K562 (cell line): ENCODE results near the gene MAD1L1. TPM values are rescaled to one million over a fixed set of nuclear protein-coding genes. Genes with fewer than 3 reads are reported as not detected.

Source experiments
- ATAC-seq: fragments of 200-7000 bp; cut with Tn5 transposase; 3 replicates; pipeline ENCODE4 v1.9.1; 2020; ENCODE audit warnings: moderate library complexity
- BruUV-seq: library from RNA; stranded (reverse); fragments of 400-500 nt; replicated peaks from 2 replicates; lab custom pipeline; 2021; lab: Mats Ljungman, UMichigan
- CTCF ChIA-PET: fragments of 300-600 bp; formaldehyde crosslinking; extraction: SDS; loops from one replicate; lab custom pipeline; 2021; ENCODE audit warnings: low intra/inter-chr PET ratio; lab: Yijun Ruan, JAX
- POLR2A ChIA-PET: fragments of 300-600, 350-650 bp; sonication (Branson Sonifier 250); formaldehyde crosslinking; extraction: SDS; loops from one replicate; lab custom pipeline; 2021; ENCODE audit warnings: antibody characterized with exemption, inconsistent platforms; lab: Yijun Ruan, JAX
- DNase-seq, 4 experiments: peaks; one replicate each; pipeline versions ENCODE4 v3.0.0 to v3.0.0-alpha.2; 2011 to 2018; ENCODE audit warnings: low spot score in 3 of 4, mixed read lengths in 3 of 4; ENCODE audit errors: extremely low read depth in 1 of 4
- FAIRE-seq: peaks from 2 replicates; lab custom pipeline; 2011; peaks lifted over from hg19 to GRCh38; lab: Jason Lieb, UNC
- H2AFZ ChIP-seq: 2 replicates; pipeline ENCODE4 v1.6.0; 2011; ENCODE audit warnings: low read depth, low read length, control low read depth, inconsistent platforms
- H3K27ac ChIP-seq: fragments of 200-600 bp; 3 replicates; pipeline ENCODE4 v1.8.0; 2011; ENCODE audit warnings: low read depth, mild to moderate bottlenecking, control low read depth, inconsistent platforms, low read length, moderate library complexity, mixed read lengths; ENCODE audit errors: extremely low read depth
- H3K27me3 ChIP-seq, 2 experiments: fragments of 300-600 bp in 1 of 2; 2 replicates in 1 of 2; 3 replicates in 1 of 2; pipeline versions ENCODE4 v1.6.0 to v1.8.0; 2011; ENCODE audit warnings: inconsistent platforms in 2 of 2, low read length in 2 of 2, mild to moderate bottlenecking in 1 of 2, mixed read lengths in 1 of 2, moderate library complexity in 1 of 2; ENCODE audit not compliant: control insufficient read depth in 2 of 2, insufficient read depth in 2 of 2
- H3K36me3 ChIP-seq: fragments of 300-600 bp; 3 replicates; pipeline ENCODE4 v1.8.0; 2011; ENCODE audit warnings: mild to moderate bottlenecking, low read length, inconsistent platforms; ENCODE audit not compliant: control insufficient read depth, insufficient read depth
- H3K4me1 ChIP-seq, 2 experiments: fragments of 200-600 bp in 1 of 2; replicated peaks in 1 of 2; 2 replicates in 1 of 2; 3 replicates in 1 of 2; pipeline versions ENCODE4 v1.5.1 to v1.8.0; 2011; ENCODE audit warnings: inconsistent platforms in 2 of 2, low read length in 2 of 2, mild to moderate bottlenecking in 1 of 2, mixed read lengths in 1 of 2, moderate library complexity in 1 of 2; ENCODE audit not compliant: control insufficient read depth in 2 of 2, insufficient read depth in 2 of 2
- H3K4me2 ChIP-seq: 2 replicates; pipeline ENCODE4 v1.6.1; 2011; ENCODE audit warnings: low read length, control low read depth, inconsistent platforms, mixed read lengths; ENCODE audit not compliant: insufficient read depth
- H3K4me3 ChIP-seq: fragments of 200-600 bp; sonication (generic), shearing (Covaris generic); 2 replicates; pipeline ENCODE4 v1.5.1; 2016; ENCODE audit warnings: control low read depth, inconsistent platforms
- H3K79me2 ChIP-seq: fragments of 200-600 bp; 3 replicates; pipeline ENCODE4 v1.8.0; 2011; ENCODE audit warnings: low read length, inconsistent platforms; ENCODE audit not compliant: control insufficient read depth, insufficient read depth
- H3K9ac ChIP-seq, 2 experiments: 2 replicates each; pipeline versions ENCODE4 v1.6.0 to v1.6.1; 2011; ENCODE audit warnings: low read depth in 2 of 2, low read length in 2 of 2, control low read depth in 1 of 2, inconsistent platforms in 1 of 2, mild to moderate bottlenecking in 1 of 2, mixed read lengths in 1 of 2; ENCODE audit not compliant: insufficient read depth in 1 of 2
- H3K9me1 ChIP-seq: one replicate; pipeline ENCODE4 v1.6.0; 2011; ENCODE audit warnings: inconsistent platforms, mild to moderate bottlenecking, low read length, moderate library complexity; ENCODE audit not compliant: control insufficient read depth, insufficient read depth
- H3K9me3 ChIP-seq: replicated peaks from 2 replicates; pipeline ENCODE4 v1.5.1; 2011; ENCODE audit warnings: low read depth, low read length, inconsistent platforms; ENCODE audit not compliant: control insufficient read depth, insufficient read depth
- H4K20me1 ChIP-seq: replicated peaks from 2 replicates; pipeline ENCODE4 v1.6.1; 2011; ENCODE audit warnings: low read length, inconsistent platforms, mixed read lengths; ENCODE audit not compliant: control insufficient read depth, insufficient read depth
- ARID3A ChIP-seq: IDR thresholded peaks from 2 replicates; pipeline ENCODE4 v1.6.1; 2012; ENCODE audit warnings: low read depth, low read length, improper control_type of control experiment, borderline replicate concordance
- ATF4 ChIP-seq: fragments of 450-650 bp; formaldehyde crosslinking; IDR thresholded peaks from 2 replicates; pipeline ENCODE4 v1.4.0; 2022; ENCODE audit warnings: mild to moderate bottlenecking, moderate library complexity
- BCL6 ChIP-seq: fragments of 250-450 bp; sonication (Bioruptor Pico); IDR thresholded peaks from 2 replicates; pipeline ENCODE4 v1.4.0; 2020
- BCOR ChIP-seq: fragments of 450-650 bp; IDR thresholded peaks from 2 replicates; pipeline ENCODE4 v1.6.1; 2016
- DIDO1 ChIP-seq: fragments of 450-650 bp; IDR thresholded peaks from 2 replicates; pipeline ENCODE4 v1.6.1; 2016; ENCODE audit warnings: low read depth, missing biosample characterization, missing genetic modification characterization
- IFI16 ChIP-seq: fragments of 250-450 bp; sonication (Bioruptor Pico); IDR thresholded peaks from 2 replicates; pipeline ENCODE4 v2.1.2; 2022; ENCODE audit warnings: mild to moderate bottlenecking, inconsistent platforms
- KLF13 ChIP-seq: fragments of 450-650 bp; IDR thresholded peaks from 2 replicates; pipeline ENCODE4 v1.6.1; 2016; ENCODE audit warnings: missing genetic modification characterization, low read depth, mild to moderate bottlenecking, missing compliant biosample characterization, moderate library complexity, borderline replicate concordance
- MEIS2 ChIP-seq: fragments of 450-650 bp; IDR thresholded peaks from 2 replicates; pipeline ENCODE4 v1.6.1; 2014; ENCODE audit warnings: mild to moderate bottlenecking; ENCODE audit not compliant: partially characterized antibody
- NELFE ChIP-seq: IDR thresholded peaks from 2 replicates; pipeline ENCODE4 v1.6.1; 2011; ENCODE audit warnings: mild to moderate bottlenecking; ENCODE audit not compliant: insufficient read depth, insufficient read length
- PHF20 ChIP-seq: fragments of 450-650 bp; IDR thresholded peaks from 2 replicates; pipeline ENCODE4 v1.6.1; 2018; ENCODE audit not compliant: partially characterized antibody
- PPARD ChIP-seq: fragments of 250-450 bp; sonication (Bioruptor Pico); IDR thresholded peaks from 2 replicates; pipeline ENCODE4 v1.8.0; 2022; ENCODE audit warnings: inconsistent platforms, mild to moderate bottlenecking, moderate library complexity
- RFX1 ChIP-seq: fragments of 450-650 bp; IDR thresholded peaks from 2 replicates; pipeline ENCODE4 v1.6.1; 2016; ENCODE audit warnings: mild to moderate bottlenecking, moderate library complexity
- ZBED1 ChIP-seq: IDR thresholded peaks from 2 replicates; pipeline ENCODE4 v1.6.1; 2014
- ZNF408 ChIP-seq: fragments of 250-450 bp; sonication (Bioruptor Pico); IDR thresholded peaks from 2 replicates; pipeline ENCODE4 v1.4.0; 2020; ENCODE audit warnings: low read depth, mild to moderate bottlenecking, moderate library complexity
- ZNF41 ChIP-seq: fragments of 250-450 bp; sonication (Bioruptor Pico); conservative IDR thresholded peaks from 2 replicates; pipeline ENCODE4 v1.4.0; 2020; ENCODE audit warnings: mild to moderate bottlenecking
- WGBS: fragments of 100-300 bp; shearing (Covaris generic); methylation state at CpG from one replicate; pipeline ENCODE4 v1.1.6; 2016; ENCODE audit warnings: low coverage, mixed read lengths; ENCODE audit not compliant: insufficient coverage; ENCODE audit errors: missing lambda C conversion rate; 5-methylcytosine and 5-hydroxymethylcytosine counted together
- in situ Hi-C: fragments of 300-500 bp; cut with MboI; formaldehyde crosslinking; loops from 4 replicates; pipeline ENCODE4 v1.15.0; 2018; ENCODE audit warnings: inconsistent platforms, mixed read lengths
- intact Hi-C: fragments of 100-400 bp; cut with micrococcal nuclease; formaldehyde crosslinking; loops from 2 replicates; pipeline ENCODE4 v1.14.2; 2022
- polyA plus RNA-seq, 8 experiments: library from polyadenylated mRNA; depleted of rRNA in 4 of 8; stranded (reverse) in 5 of 8; unstranded in 3 of 8; fragments of >200 nt; fragmentation: Nextera tagmentation in 2 of 8; fragmentation: Illumina TruSeq in 1 of 8; extraction: Ambion mirVana in 2 of 8; extraction: Trizol in 1 of 8; gene quantifications; 2 replicates each; pipeline versions ENCODE4 v1.2.1 to v1.2.3, GENCODE V29; 2011 to 2014; ENCODE audit warnings: inconsistent platforms in 1 of 8, missing spikeins in 1 of 8
- total RNA-seq, 7 experiments: library from RNA; depleted of rRNA in 6 of 7; stranded (reverse); fragments of >200 nt in 6 of 7; fragmentation: Illumina TruSeq in 2 of 7; extraction: Trizol in 2 of 7; gene quantifications; 2 replicates each; pipeline versions ENCODE4 v1.2.1 to v1.2.3, GENCODE V29; 2011 to 2021; ENCODE audit warnings: low replicate concordance in 1 of 7

MAD1L1 gene
- total and polyA plus RNA-seq, 9 of the 15 experiments (the other 6 are each of a cell fraction or from before 2014, with no cell fraction given), result 1.7 to 89.7 (median 18.0) TPM

- no peak for DNase-seq
- no TSS peak for BruUV-seq
- no peak overlapping the region for H2AFZ ChIP-seq
- no peak overlapping the region for H3K9ac ChIP-seq
- no peaks in the 10 kb centered on the region for H3K9me1 ChIP-seq
- H3K79me2 ChIP-seq, result 0 out of 3 replicates have a peak, but pooled peaks cover 2% of the 10 kb centered on the region
- no peak overlapping the region for H3K4me3 ChIP-seq
- POLR2A ChIA-PET, result interaction anchor here (0.6 kb wide), 1 partner anchor 168 kb away, joined by 3 read pairs; no protein-coding TSS in a partner anchor
- no peaks in the 10 kb centered on the region for H3K27me3 ChIP-seq
- no peak for TF ChIP-seq ZNF408 (CRISPR knock-in tag)
- TF ChIP-seq PHF20, result no peak
- no peak for TF ChIP-seq NELFE
- TF ChIP-seq KLF13 (tag), result no peak
- no peak for TF ChIP-seq BCL6 (CRISPR knock-in tag)
- TF ChIP-seq ZBED1, result no peak
- TF ChIP-seq, all 486 proteins: peak for 0
- H4K20me1 ChIP-seq, result no peaks in the 10 kb centered on the region
- ATAC-seq, result no peak
- no peak overlapping the region for H3K4me2 ChIP-seq
- H3K4me1 ChIP-seq, result peaks cover 0 to 9% of the 10 kb centered on the region in 2 experiments; a peak in 2 of 5 replicates
- FAIRE-seq, result no peak
- in situ Hi-C loops (no loop called here), intact Hi-C loops (no loop called here)
- H3K27ac ChIP-seq, result no peak overlapping the region
- CTCF ChIA-PET, result no interaction called here
- peaks cover 31% of the 10 kb centered on the region; the same call in 2 of the 3 replicates for H3K36me3 ChIP-seq
- H3K9me3 ChIP-seq, result no peaks in the 10 kb centered on the region
- 88% methylated on average over 9 of the region's 9 CpGs for WGBS
Observed at GRCh38 chr7:2191016-2191415, 41.7 kb downstream of the MAD1L1 start.

GRCh38 chr7:2190531-2190930 is 42.2 kb downstream of the MAD1L1 start:
- no peak overlapping the region for H3K4me3 ChIP-seq
- H3K9me3 ChIP-seq, result no peaks in the 10 kb centered on the region
- no peaks in the 10 kb centered on the region for H4K20me1 ChIP-seq
- in situ Hi-C loops (no loop called here), intact Hi-C loops (no loop called here)
- ATAC-seq (no peak), DNase-seq (no peak), FAIRE-seq (no peak)
- H3K36me3 ChIP-seq, result peaks cover 32% of the 10 kb centered on the region; the same call in 2 of the 3 replicates
- 94% methylated on average over 10 of the region's 10 CpGs for WGBS
- no peak overlapping the region for H3K27ac ChIP-seq
- ChIA-PET CTCF (no interaction called here), POLR2A (interaction anchor here (0.6 kb wide), 2 partner anchors 169 to 273 kb away, joined by 3 read pairs; no protein-coding TSS in a partner anchor)
- TF ChIP-seq DIDO1 (tag), result no peak
- no peak for TF ChIP-seq ZNF41
- no peak for TF ChIP-seq BCOR
- no peak for TF ChIP-seq IFI16
- TF ChIP-seq ARID3A, result no peak
- TF ChIP-seq ATF4 (CRISPR knock-in tag), result no peak
- TF ChIP-seq MEIS2, result peak; percentile 57
- TF ChIP-seq RFX1, result peak; percentile 52; the same call in 1 of the 2 replicates
- no peak for TF ChIP-seq PPARD (CRISPR knock-in tag)
- H3K27me3 ChIP-seq, result no peaks in the 10 kb centered on the region
- H3K4me2 ChIP-seq, result no peak overlapping the region
- BruUV-seq, result no TSS peak
- no peak overlapping the region for H3K9ac ChIP-seq
- H3K4me1 ChIP-seq, result peaks cover 0 to 5% of the 10 kb centered on the region in 2 experiments; a peak in 1 of 5 replicates
- no peak overlapping the region for H2AFZ ChIP-seq
- 0 out of 3 replicates have a peak, but pooled peaks cover 2% of the 10 kb centered on the region for H3K79me2 ChIP-seq
- H3K9me1 ChIP-seq, result no peaks in the 10 kb centered on the region
